DOHH2 (cell line): Measurements from ENCODE around the gene TAPBP.
"Not testable (repeated sequence)": the region's sequence is repeated elsewhere in the genome, so short reads cannot be mapped to it uniquely, and the experiment has no call there.

Experiments
- H3F3A ChIP-seq: fragments of 200-600 bp; sonication (generic), shearing (Covaris generic); 2 replicates; pipeline ENCODE4 v1.6.0; 2016; ENCODE audit warnings: antibody characterized with exemption, mild to moderate bottlenecking; ENCODE audit not compliant: control insufficient read depth, insufficient read depth
- H3K27ac ChIP-seq: fragments of 200-600 bp; sonication (generic); 2 replicates; pipeline ENCODE4 v1.5.1; 2014; ENCODE audit warnings: low read depth, mild to moderate bottlenecking, low read length, moderate library complexity
- H3K27me3 ChIP-seq: fragments of 200-600 bp; sonication (generic); 2 replicates; pipeline ENCODE4 v1.6.1; 2014; ENCODE audit warnings: mild to moderate bottlenecking, low read length, mixed read lengths; ENCODE audit not compliant: control insufficient read depth
- H3K36me3 ChIP-seq: fragments of 200-600 bp; sonication (generic); 2 replicates; pipeline ENCODE4 v1.6.1; 2014; ENCODE audit warnings: mild to moderate bottlenecking, low read length, moderate library complexity, mixed read lengths; ENCODE audit not compliant: control insufficient read depth
- H3K4me1 ChIP-seq: fragments of 200-600 bp; sonication (generic); 2 replicates; pipeline ENCODE4 v1.6.1; 2014; ENCODE audit warnings: mild to moderate bottlenecking, low read length, mixed read lengths; ENCODE audit not compliant: control insufficient read depth
- H3K4me2 ChIP-seq: fragments of 200-600 bp; sonication (generic); 2 replicates; pipeline ENCODE4 v1.6.0; 2014; ENCODE audit warnings: mild to moderate bottlenecking, low read length, moderate library complexity
- H3K4me3 ChIP-seq: fragments of 200-600 bp; sonication (generic); 2 replicates; pipeline ENCODE4 v1.5.1; 2014; ENCODE audit warnings: mild to moderate bottlenecking, low read length, mixed read lengths
- H3K79me2 ChIP-seq: fragments of 200-600 bp; sonication (generic); 2 replicates; pipeline ENCODE4 v1.6.1; 2014; ENCODE audit warnings: mild to moderate bottlenecking, low read length, mixed read lengths; ENCODE audit not compliant: control insufficient read depth
- H3K9me2 ChIP-seq: fragments of 200-600 bp; sonication (generic); replicated peaks from 2 replicates; pipeline ENCODE4 v1.6.1; 2014; ENCODE audit warnings: mild to moderate bottlenecking, low read length, mixed read lengths; ENCODE audit not compliant: control insufficient read depth
- H3K9me3 ChIP-seq: fragments of 200-600 bp; sonication (generic); 2 replicates; pipeline ENCODE4 v1.6.1; 2014; ENCODE audit warnings: antibody characterized with exemption, low read length, mixed read lengths; ENCODE audit not compliant: control insufficient read depth, insufficient read depth
- H4K20me1 ChIP-seq: fragments of 200-600 bp; sonication (generic); 2 replicates; pipeline ENCODE4 v1.6.0; 2014; ENCODE audit warnings: low read depth, mild to moderate bottlenecking, antibody characterized with exemption, low read length, moderate library complexity; ENCODE audit not compliant: control insufficient read depth, insufficient read depth
- EZH2phosphoT487 ChIP-seq: fragments of 200-600 bp; sonication (generic); IDR thresholded peaks from 2 replicates; pipeline ENCODE4 v1.6.1; 2017; ENCODE audit warnings: borderline replicate concordance, mild to moderate bottlenecking, antibody characterized with exemption, low read length, moderate library complexity, mixed read lengths
- TF ChIP-seq, protein P1 (sequence below): fragments of 200-600 bp; sonication (generic); IDR thresholded peaks from one replicate; pipeline ENCODE4 v1.5.1; 2014; ENCODE audit warnings: antibody characterized with exemption, mild to moderate bottlenecking, low read depth, low read length; ENCODE audit not compliant: poor library complexity, severe bottlenecking

Gene TAPBP

DNA sequence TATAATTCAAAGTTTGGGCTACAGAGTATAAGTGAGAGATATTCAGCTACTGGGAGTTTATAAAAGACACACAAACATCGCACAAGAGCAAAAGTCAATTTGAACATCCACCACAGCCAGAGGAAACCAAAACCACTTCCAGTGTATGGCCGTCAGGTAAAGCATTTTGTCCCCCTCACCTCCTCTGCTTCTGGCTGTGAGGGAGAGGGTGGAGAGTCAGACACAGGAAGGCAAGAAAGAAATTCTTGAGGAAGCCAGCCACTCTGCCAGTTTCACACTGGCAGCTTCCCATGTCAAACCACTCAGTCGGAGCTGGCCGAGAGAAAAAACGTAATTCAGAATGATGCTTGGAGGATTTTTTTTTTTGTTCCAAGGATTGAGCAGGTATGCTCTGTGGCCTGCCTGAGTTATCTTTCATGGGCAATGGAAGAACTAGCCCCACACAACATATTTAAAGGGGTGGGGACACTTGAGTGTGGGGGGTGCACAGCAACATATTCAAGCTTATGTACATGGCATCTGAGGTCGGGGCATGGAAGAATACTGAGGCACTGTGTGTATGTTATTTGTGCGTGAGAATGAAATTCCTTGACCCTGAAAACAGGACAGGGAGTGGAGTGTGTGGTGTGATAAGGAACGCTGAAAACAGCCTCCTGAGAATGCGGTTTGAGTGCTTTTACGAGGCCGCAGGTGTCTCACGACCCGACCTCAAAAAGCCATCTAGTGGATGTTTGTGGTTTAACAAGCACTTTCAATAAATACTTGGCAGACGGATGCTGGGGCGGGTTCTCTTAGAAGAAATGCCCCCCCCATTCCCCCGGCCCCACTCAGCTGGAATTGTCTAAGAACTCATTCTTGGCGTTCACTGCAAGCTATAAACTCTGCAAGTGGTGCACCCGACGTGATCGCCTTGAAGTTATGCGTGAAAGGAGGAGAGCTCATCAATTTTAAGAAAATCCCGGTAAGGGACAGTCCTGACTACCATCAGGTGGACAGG lies 31.1 kb upstream of the TAPBP start:
- Histone ChIP-seq H3K79me2 (no peaks in the 10 kb centered on the region), H3K4me1 (peaks cover 37% of the 10 kb centered on the region), H3K9me3 (no peaks in the 10 kb centered on the region), H3K27ac (peak overlapping the region; percentile 82), H3F3A (peaks cover 19% of the 10 kb centered on the region), H3K9me2 (no peaks in the 10 kb centered on the region), H3K36me3 (no peaks in the 10 kb centered on the region), H3K4me3 (peak overlapping the region; percentile 68), H4K20me1 (no peaks in the 10 kb centered on the region), H3K4me2 (peak overlapping the region; percentile 92), H3K27me3 (no peaks in the 10 kb centered on the region)
- TF ChIP-seq, protein P1, sequence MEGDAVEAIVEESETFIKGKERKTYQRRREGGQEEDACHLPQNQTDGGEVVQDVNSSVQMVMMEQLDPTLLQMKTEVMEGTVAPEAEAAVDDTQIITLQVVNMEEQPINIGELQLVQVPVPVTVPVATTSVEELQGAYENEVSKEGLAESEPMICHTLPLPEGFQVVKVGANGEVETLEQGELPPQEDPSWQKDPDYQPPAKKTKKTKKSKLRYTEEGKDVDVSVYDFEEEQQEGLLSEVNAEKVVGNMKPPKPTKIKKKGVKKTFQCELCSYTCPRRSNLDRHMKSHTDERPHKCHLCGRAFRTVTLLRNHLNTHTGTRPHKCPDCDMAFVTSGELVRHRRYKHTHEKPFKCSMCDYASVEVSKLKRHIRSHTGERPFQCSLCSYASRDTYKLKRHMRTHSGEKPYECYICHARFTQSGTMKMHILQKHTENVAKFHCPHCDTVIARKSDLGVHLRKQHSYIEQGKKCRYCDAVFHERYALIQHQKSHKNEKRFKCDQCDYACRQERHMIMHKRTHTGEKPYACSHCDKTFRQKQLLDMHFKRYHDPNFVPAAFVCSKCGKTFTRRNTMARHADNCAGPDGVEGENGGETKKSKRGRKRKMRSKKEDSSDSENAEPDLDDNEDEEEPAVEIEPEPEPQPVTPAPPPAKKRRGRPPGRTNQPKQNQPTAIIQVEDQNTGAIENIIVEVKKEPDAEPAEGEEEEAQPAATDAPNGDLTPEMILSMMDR = peak; percentile 59
- no peak for TF ChIP-seq EZH2phosphoT487

DNA sequence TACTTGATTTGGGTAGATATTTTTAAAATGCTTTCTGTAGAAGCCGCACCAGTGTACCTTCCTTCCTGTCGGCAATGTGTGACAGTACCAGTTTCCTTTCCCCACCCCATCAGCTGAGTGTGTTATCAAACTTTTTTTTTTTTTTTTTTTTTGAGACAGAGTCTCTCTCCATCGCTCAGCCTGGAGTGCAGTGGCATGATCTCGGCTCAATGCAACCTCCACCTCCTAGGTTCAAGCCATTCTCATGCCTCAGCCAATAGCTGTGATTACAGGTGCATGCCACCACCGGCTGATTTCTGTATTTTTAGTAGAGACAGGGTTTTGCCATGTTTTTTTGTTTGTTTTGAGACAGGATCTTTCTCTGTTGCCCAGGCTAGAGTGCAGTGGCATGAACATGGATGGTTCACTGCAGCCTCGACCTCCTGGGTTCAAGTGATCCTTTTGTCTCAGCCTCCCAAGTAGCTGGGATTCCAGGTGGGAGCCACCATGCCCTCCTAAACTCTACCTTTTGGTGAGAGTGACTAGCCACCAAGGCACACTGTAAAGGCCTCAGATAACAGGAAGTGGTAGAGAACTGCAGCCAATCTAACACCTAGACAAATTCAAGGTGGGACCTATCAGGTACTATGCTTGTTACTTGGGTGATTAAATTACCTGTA lies 30.2 kb upstream of the TAPBP start:
- TF ChIP-seq, protein P1 = no peak
- no peak for TF ChIP-seq EZH2phosphoT487

GRCh38 chr6:33343606-33343952 lies 29.7 kb upstream of the TAPBP start:
- peaks cover 19% of the 10 kb centered on the region for H3F3A ChIP-seq
- not testable (repeated sequence) for H4K20me1 ChIP-seq, H3K79me2 ChIP-seq, H3K9me3 ChIP-seq, H3K36me3 ChIP-seq, H3K9me2 ChIP-seq, H3K27me3 ChIP-seq
- H3K27ac ChIP-seq = peak overlapping the region; percentile 82
- peak overlapping the region; percentile 68 for H3K4me3 ChIP-seq
- H3K4me1 ChIP-seq = peaks cover 29% of the 10 kb centered on the region
- peak overlapping the region; percentile 92 for H3K4me2 ChIP-seq

More for the DNA sequence above, 30.2 kb upstream of the TAPBP start:
- no peaks in the 10 kb centered on the region for H4K20me1 ChIP-seq
- H3K4me1 ChIP-seq = peaks cover 33% of the 10 kb centered on the region
- no peaks in the 10 kb centered on the region for H3K27me3 ChIP-seq
- no peaks in the 10 kb centered on the region for H3K9me3 ChIP-seq
- peak overlapping the region; percentile 82 for H3K27ac ChIP-seq
- peaks cover 19% of the 10 kb centered on the region for H3F3A ChIP-seq
- no peaks in the 10 kb centered on the region for H3K36me3 ChIP-seq
- H3K4me2 ChIP-seq = peak overlapping the region; percentile 92
- H3K9me2 ChIP-seq = no peaks in the 10 kb centered on the region
- H3K79me2 ChIP-seq = no peaks in the 10 kb centered on the region
- peak overlapping the region; percentile 68 for H3K4me3 ChIP-seq

DNA sequence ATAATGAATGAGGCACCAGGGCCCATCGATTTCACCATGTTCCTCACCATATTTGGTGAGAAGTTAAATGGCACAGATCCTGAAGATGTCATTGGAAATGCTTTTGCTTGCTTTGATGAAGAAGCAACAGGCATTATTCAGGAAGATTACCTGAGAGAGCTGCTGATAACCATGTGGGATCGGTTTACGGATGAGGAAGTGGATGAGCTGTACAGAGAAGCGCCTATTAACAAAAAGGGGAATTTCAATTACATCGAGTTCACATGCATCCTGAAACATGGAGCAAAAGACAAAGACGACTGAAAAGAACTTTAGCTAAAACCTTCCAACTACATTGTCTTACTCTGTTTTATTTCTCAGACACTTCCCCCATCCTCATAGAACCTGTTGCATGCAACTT lies 25.3 kb upstream of the TAPBP start:
- Histone ChIP-seq H3K4me1 (peaks cover 19% of the 10 kb centered on the region), H3K27ac (no peak overlapping the region), H3K27me3 (no peaks in the 10 kb centered on the region), H4K20me1 (no peaks in the 10 kb centered on the region), H3K36me3 (no peaks in the 10 kb centered on the region), H3K79me2 (no peaks in the 10 kb centered on the region), H3K9me2 (no peaks in the 10 kb centered on the region), H3F3A (peaks cover 11% of the 10 kb centered on the region), H3K9me3 (no peaks in the 10 kb centered on the region), H3K4me2 (no peak overlapping the region), H3K4me3 (no peak overlapping the region)
- TF ChIP-seq, protein P1 = no peak
- TF ChIP-seq EZH2phosphoT487 = no peak
